AG09319 (cell line): ENCODE results near the gene NEURL3.

Source experiments
- DNase-seq: peaks from one replicate; pipeline ENCODE4 v3.0.0-alpha.2; 2010; ENCODE audit warnings: low read depth; ENCODE audit errors: extremely low read depth
- TF ChIP-seq, protein P1 (sequence below): IDR thresholded peaks from 2 replicates; pipeline ENCODE4 v1.5.1; 2011; ENCODE audit warnings: low read depth, mild to moderate bottlenecking, inconsistent platforms, low read length, moderate library complexity

NEURL3 gene

DNA sequence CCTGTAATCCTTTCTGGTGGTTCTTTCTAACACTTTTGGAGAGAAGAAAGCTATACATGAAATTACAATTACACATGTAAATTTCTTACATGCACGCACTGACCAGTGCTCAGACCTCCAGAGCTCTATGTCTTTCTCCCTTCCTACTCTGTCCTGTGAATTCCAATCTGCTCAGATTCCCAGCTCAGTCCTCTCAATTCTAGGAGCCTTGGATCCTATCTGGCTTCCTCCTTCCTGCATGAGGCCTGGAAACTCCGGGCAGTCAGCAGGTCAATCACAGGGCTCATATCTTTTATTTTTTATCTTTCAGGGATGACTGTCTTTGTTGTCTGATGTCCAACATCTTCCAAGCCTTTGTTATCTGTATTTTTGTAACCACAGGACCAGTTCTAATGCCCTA is 56.0 kb downstream of the NEURL3 start:
- TF ChIP-seq, protein P1, sequence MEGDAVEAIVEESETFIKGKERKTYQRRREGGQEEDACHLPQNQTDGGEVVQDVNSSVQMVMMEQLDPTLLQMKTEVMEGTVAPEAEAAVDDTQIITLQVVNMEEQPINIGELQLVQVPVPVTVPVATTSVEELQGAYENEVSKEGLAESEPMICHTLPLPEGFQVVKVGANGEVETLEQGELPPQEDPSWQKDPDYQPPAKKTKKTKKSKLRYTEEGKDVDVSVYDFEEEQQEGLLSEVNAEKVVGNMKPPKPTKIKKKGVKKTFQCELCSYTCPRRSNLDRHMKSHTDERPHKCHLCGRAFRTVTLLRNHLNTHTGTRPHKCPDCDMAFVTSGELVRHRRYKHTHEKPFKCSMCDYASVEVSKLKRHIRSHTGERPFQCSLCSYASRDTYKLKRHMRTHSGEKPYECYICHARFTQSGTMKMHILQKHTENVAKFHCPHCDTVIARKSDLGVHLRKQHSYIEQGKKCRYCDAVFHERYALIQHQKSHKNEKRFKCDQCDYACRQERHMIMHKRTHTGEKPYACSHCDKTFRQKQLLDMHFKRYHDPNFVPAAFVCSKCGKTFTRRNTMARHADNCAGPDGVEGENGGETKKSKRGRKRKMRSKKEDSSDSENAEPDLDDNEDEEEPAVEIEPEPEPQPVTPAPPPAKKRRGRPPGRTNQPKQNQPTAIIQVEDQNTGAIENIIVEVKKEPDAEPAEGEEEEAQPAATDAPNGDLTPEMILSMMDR: no peak
- no peak for DNase-seq

DNA sequence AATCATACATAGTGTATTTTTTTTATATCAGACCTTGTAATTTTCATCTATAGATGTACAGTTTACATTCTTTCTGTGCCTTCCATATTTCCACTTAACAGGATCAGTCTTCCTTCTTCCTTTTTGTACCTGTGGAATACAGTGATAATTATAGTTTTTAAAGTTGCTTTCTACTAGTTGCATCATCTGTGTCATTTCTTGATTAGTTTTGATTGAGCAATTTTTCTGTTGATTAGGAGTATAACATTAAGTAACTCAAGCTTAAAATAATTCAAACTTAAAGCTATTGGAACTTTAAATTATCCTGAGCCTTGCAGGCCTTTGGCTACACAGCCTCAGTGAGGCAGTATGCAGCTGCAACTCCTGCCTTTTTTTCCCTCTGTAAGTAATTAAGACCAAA is 57.4 kb downstream of the NEURL3 start:
- TF ChIP-seq, protein P1: no peak
- no peak for DNase-seq
